Measurements from ENCODE around the gene KRT222.

- TF ChIP-seq PPARA (CRISPR knock-in tag; IDR thresholded peaks at IDR 0.05; ENCODE audit: borderline replicate concordance) (no peak), TOX (CRISPR knock-in tag; IDR thresholded peaks at IDR 0.05; ENCODE audit: borderline replicate concordance) (no peak), ZNF8 (CRISPR knock-in tag; IDR thresholded peaks at IDR 0.05) (no peak), ZNF565 (CRISPR knock-in tag; conservative IDR thresholded peaks at IDR 0.05; ENCODE audit: low read depth) (no peak), SNAI2 (CRISPR knock-in tag; IDR thresholded peaks at IDR 0.05) (no peak), PATZ1 (CRISPR knock-in tag; IDR thresholded peaks at IDR 0.05; ENCODE audit: borderline replicate concordance) (no peak), RARB (CRISPR knock-in tag; IDR thresholded peaks at IDR 0.05) (no peak), CSDC2 (CRISPR knock-in tag; IDR thresholded peaks at IDR 0.05) (no peak), OSR1 (CRISPR knock-in tag; IDR thresholded peaks at IDR 0.05) (no peak), CREB5 (CRISPR knock-in tag; IDR thresholded peaks at IDR 0.05; ENCODE audit: low read depth) (no peak), GLIS3 (CRISPR knock-in tag; IDR thresholded peaks at IDR 0.05) (no peak), TCF4 (CRISPR knock-in tag; IDR thresholded peaks at IDR 0.05; ENCODE audit: borderline replicate concordance) (no peak)
These were observed 52.3 kb downstream of the KRT222 start for GRCh38 chr17:40612599-40613244.
